HUES48 (cell line): ENCODE results near the gene RUVBL2.

Experiments
- H3K27ac ChIP-seq: one replicate; pipeline ENCODE4 v1.7.0; 2013; ENCODE audit warnings: low read depth, low read length, inconsistent platforms
- H3K27me3 ChIP-seq: 2 replicates; pipeline ENCODE4 v1.6.1; 2013; ENCODE audit warnings: mild to moderate bottlenecking, low read length; ENCODE audit not compliant: control insufficient read depth, insufficient read depth
- H3K36me3 ChIP-seq: 2 replicates; pipeline ENCODE4 v1.6.1; 2013; ENCODE audit warnings: low read length; ENCODE audit not compliant: control insufficient read depth, insufficient read depth
- H3K4me1 ChIP-seq: 2 replicates; pipeline ENCODE4 v1.6.1; 2013; ENCODE audit warnings: mild to moderate bottlenecking, low read length; ENCODE audit not compliant: control insufficient read depth, insufficient read depth
- H3K4me3 ChIP-seq: 2 replicates; pipeline ENCODE4 v1.5.1; 2013; ENCODE audit warnings: mild to moderate bottlenecking, low read depth, low read length
- H3K9ac ChIP-seq: 2 replicates; pipeline ENCODE4 v1.6.1; 2013; ENCODE audit warnings: mild to moderate bottlenecking, low read depth, low read length, moderate library complexity
- H3K9me3 ChIP-seq: 2 replicates; pipeline ENCODE4 v1.6.1; 2013; ENCODE audit warnings: low read length; ENCODE audit not compliant: control insufficient read depth, insufficient read depth

Gene RUVBL2

DNA sequence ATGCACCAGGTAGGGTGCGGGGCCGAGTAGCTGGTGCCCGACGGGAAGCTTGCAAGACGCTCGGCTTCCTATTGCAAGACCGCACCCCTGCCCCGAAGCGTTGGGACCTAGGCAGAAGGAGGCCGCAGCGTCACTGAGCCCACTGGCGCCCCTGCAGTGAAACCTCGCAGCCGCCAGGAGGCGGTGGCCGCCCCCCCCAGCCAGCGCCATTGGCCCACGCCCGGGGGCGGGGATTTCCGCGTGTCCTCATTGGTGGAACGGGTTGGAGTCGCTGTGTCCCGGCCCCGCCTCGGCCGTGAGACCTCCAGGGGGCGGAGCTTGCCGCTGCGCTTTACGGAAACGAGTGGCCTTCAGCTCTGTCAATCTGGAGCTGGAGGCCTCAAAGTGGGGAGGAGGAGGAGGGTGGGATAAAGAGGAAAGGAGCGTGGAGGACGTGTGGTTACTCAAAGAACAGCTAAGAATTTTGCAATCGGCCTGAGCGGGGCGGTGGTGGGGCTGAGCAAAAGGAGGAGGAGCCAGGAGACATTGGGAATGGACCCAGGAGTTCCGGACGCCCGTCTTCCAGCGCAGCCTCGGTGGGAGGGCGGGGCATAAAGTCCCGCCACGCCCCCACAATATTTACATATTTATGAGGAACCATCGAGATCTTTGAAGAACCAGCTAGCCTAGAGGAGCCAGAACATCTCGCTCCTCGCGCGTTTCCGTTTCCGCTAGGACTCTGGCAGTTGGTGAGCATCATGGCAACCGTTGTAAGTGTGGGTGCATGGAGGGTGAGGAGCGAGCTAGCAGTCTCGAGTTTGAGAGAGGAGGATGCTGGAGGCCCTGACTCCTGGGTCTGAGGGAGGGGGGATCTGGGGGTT is at the start of gene RUVBL2, which contains the start of gene GYS1:
RUVBL2 (plus strand) TSS at position 713 of the 860 bp plus-strand sequence; CDS start at position 738, 25 bp downstream.
GYS1 (minus strand) TSS at position 135 of the 860 bp plus-strand sequence. CDS start 197 bp downstream, outside the sequence.
- Histone ChIP-seq H3K36me3 (peaks cover 18% of the 10 kb centered on the region), H3K9me3 (no peaks in the 10 kb centered on the region), H3K27me3 (no peaks in the 10 kb centered on the region), H3K4me1 (peaks cover 7% of the 10 kb centered on the region; the same call in 1 of the 2 replicates), H3K4me3 (peak within 1 kb of the TSS; percentile 81), H3K27ac (peak within 1 kb of the TSS; percentile 85), H3K9ac (peak within 1 kb of the TSS; percentile 58)

- H3K4me3 ChIP-seq = no peak overlapping the region
- no peak overlapping the region for H3K9ac ChIP-seq
- H3K9me3 ChIP-seq = no peaks in the 10 kb centered on the region; the same call in none of the 2 replicates
- H3K27ac ChIP-seq = no peak overlapping the region
- H3K4me1 ChIP-seq = no peaks in the 10 kb centered on the region
- H3K27me3 ChIP-seq = no peaks in the 10 kb centered on the region
- H3K36me3 ChIP-seq = no peaks in the 10 kb centered on the region; the same call in 1 of the 2 replicates
Measured at GRCh38 chr19:48945415-48945814, 48.3 kb upstream of the RUVBL2 start.

GRCh38 chr19:48945817-48946216 is 47.9 kb upstream of the RUVBL2 start:
- Histone ChIP-seq H3K9ac (no peak overlapping the region), H3K27me3 (no peaks in the 10 kb centered on the region), H3K4me1 (no peaks in the 10 kb centered on the region), H3K27ac (no peak overlapping the region), H3K9me3 (no peaks in the 10 kb centered on the region; the same call in none of the 2 replicates), H3K4me3 (no peak overlapping the region), H3K36me3 (no peaks in the 10 kb centered on the region; the same call in 1 of the 2 replicates)

DNA sequence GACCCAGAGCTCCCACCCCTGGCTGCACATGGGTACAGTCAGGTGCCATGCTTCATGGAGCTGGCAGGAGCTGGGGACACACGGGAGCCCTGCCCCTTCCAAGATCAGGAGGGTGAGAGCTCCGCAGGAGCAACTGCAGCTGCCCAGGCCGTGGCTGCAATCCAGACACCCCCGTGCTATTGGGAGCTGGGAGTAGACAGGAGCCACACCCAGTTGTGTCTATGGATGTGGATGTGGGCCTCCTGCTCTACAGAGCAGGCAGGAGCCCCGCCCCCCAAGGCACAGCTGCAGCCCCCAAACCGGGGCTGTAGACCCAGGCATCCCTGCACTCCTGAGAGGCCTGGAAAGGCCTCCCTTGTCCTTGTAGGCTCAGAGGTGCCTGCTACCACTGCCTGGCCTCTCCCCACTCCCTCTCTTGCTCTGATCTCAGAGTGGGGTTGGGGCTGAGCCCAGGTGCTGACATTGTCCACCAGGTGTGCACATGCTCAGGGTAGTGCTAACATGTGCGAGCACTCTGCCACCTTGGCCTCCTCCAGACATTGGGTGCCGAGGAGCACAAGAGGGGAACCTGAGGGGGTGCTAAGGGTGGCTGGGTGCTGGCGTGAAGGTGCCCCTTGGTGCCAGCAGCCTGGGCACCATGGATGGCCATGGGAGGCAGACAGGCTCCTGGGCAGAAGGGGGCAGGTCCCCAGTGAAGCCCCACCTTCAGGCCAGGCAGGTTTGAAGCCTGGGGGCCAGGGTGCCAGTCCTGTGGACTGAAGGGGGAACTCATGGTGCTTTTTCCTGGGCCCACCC is 47.0 kb upstream of the RUVBL2 start:
- H3K27ac ChIP-seq = no peak overlapping the region
- no peaks in the 10 kb centered on the region for H3K27me3 ChIP-seq
- no peaks in the 10 kb centered on the region for H3K4me1 ChIP-seq
- H3K9me3 ChIP-seq = no peaks in the 10 kb centered on the region; the same call in 1 of the 2 replicates
- H3K4me3 ChIP-seq = no peak overlapping the region
- no peaks in the 10 kb centered on the region for H3K36me3 ChIP-seq
- H3K9ac ChIP-seq = no peak overlapping the region

DNA sequence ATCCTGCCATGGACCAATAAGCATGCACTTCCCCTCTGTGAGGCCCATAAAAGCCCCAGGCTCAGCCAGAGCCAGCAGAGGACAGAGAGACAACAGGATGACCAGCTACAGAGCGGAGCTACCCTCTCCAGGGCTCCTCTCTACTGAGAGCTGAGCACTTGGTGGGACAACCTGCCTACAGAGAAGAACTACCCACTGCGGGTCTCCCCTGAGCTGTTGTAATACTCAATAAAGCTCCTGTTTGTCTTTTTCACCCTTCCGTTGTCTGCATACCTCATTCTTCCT is 46.5 kb upstream of the RUVBL2 start:
- Histone ChIP-seq H3K36me3 (no peaks in the 10 kb centered on the region), H3K27ac (no peak overlapping the region), H3K4me3 (no peak overlapping the region), H3K9ac (no peak overlapping the region), H3K4me1 (no peaks in the 10 kb centered on the region), H3K9me3 (no peaks in the 10 kb centered on the region; the same call in 1 of the 2 replicates), H3K27me3 (no peaks in the 10 kb centered on the region)

GRCh38 chr19:48950159-48950558 is 43.5 kb upstream of the RUVBL2 start:
- Histone ChIP-seq H3K4me1 (peaks cover 2% of the 10 kb centered on the region; the same call in 1 of the 2 replicates), H3K27me3 (no peaks in the 10 kb centered on the region), H3K4me3 (no peak overlapping the region), H3K36me3 (no peaks in the 10 kb centered on the region), H3K9me3 (no peaks in the 10 kb centered on the region; the same call in 1 of the 2 replicates), H3K9ac (no peak overlapping the region), H3K27ac (no peak overlapping the region)

DNA sequence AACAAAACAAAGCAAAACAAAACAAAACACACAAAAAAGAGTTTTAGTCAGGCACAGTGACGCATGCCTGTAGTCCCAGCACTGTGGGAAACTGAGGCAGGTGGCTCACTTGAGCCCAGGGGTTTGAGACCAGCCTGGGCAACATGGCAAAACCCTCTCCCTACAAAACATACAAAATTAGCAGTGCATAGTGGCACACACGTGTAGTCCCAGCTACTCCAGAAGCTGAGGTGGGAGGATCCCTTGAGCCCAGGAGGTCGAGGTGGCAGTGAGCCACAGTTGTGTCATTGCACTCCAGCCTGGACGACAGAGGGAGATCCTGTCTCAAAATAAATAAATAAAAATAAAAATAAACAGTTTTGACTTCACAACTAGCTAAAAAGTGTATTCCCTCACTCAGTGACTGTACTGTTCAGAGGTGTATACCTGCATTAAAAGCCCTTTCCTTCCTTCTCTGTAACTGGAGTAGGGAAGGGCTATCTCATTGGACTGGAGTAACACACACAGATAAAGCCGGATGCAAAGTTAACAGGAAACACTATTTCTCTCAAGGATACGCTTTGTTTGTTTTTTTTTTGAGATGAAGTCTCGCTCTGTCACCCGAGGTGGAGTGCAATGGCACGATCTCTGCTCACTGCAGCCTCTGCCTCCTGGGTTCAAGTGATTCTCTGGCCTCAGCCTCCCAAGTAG is 42.7 kb upstream of the RUVBL2 start:
- H3K9ac ChIP-seq = no peak overlapping the region
- H3K27ac ChIP-seq = no peak overlapping the region
- no peak overlapping the region for H3K4me3 ChIP-seq
- peaks cover 4% of the 10 kb centered on the region for H3K36me3 ChIP-seq
- H3K27me3 ChIP-seq = no peaks in the 10 kb centered on the region
- H3K4me1 ChIP-seq = peaks cover 8% of the 10 kb centered on the region
- no peaks in the 10 kb centered on the region; the same call in 1 of the 2 replicates for H3K9me3 ChIP-seq

GRCh38 chr19:48953141-48953540 is 40.5 kb upstream of the RUVBL2 start:
- Histone ChIP-seq H3K4me1 (peaks cover 8% of the 10 kb centered on the region), H3K27me3 (no peaks in the 10 kb centered on the region), H3K27ac (no peak overlapping the region), H3K36me3 (peaks cover 23% of the 10 kb centered on the region), H3K4me3 (no peak overlapping the region), H3K9ac (no peak overlapping the region), H3K9me3 (no peaks in the 10 kb centered on the region)

DNA sequence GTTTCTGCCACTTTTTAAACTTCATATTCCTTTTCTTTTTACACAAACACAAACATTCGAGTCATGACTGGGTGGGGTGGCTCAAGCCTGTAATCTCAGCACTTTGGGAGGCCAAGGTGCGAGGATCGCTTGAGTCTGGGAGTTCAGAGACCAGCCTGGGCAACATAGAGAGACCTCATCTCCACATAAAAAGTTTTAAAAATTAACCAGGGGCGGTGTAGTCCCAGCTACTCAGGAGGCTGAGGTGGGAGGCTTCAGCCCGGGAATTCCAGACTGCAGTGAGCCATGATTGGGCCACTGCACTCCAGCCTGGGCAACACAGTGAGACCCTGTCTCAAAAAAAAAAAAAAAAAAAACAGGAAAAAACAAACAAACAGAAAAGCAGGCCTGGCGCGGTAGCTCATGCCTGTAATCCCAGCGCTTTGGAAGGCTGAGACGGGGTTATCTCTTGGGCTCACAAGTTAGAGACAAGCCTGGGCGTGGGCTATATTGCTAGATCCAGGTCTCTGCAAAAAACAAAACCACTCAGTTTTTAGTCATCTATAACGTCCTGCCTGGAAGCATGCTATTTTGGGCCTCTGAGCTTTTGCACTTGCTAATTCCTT is 39.6 kb upstream of the RUVBL2 start:
- Histone ChIP-seq H3K9ac (peak overlapping the region; percentile 40; the same call in 1 of the 2 replicates), H3K4me3 (peak overlapping the region; percentile 93), H3K9me3 (no peaks in the 10 kb centered on the region), H3K36me3 (peaks cover 30% of the 10 kb centered on the region), H3K27me3 (no peaks in the 10 kb centered on the region), H3K27ac (peak overlapping the region; percentile 56), H3K4me1 (peaks cover 8% of the 10 kb centered on the region)

GRCh38 chr19:48954595-48955307 is 38.9 kb upstream of the RUVBL2 start, which contains the start of gene BAX:
Gene BAX (plus strand): TSS chr19:48954875. CDS start chr19:48954929, 54 bp downstream.
- Histone ChIP-seq H3K27ac (peak within 1 kb of the TSS; percentile 97), H3K4me3 (peak within 1 kb of the TSS; percentile 93), H3K4me1 (peaks cover 8% of the 10 kb centered on the region)

More at GRCh38 chr19:48954595-48955307, 38.9 kb upstream of the RUVBL2 start, which contains the start of gene BAX:
- H3K9me3 ChIP-seq = no peaks in the 10 kb centered on the region
- peak within 1 kb of the TSS; percentile 94 for H3K9ac ChIP-seq
- peaks cover 30% of the 10 kb centered on the region for H3K36me3 ChIP-seq
- H3K27me3 ChIP-seq = no peaks in the 10 kb centered on the region
